Fibroblast of upper back skin (primary cell): ENCODE data around the gene ATP1A2.
"Not testable (repeated sequence)": the region's sequence is repeated elsewhere in the genome, so short reads cannot be mapped to it uniquely, and the experiment has no call there.

Source experiments
- DNase-seq: peaks from one replicate; pipeline ENCODE4 v3.0.0-alpha.2; 2013

Gene ATP1A2

DNA sequence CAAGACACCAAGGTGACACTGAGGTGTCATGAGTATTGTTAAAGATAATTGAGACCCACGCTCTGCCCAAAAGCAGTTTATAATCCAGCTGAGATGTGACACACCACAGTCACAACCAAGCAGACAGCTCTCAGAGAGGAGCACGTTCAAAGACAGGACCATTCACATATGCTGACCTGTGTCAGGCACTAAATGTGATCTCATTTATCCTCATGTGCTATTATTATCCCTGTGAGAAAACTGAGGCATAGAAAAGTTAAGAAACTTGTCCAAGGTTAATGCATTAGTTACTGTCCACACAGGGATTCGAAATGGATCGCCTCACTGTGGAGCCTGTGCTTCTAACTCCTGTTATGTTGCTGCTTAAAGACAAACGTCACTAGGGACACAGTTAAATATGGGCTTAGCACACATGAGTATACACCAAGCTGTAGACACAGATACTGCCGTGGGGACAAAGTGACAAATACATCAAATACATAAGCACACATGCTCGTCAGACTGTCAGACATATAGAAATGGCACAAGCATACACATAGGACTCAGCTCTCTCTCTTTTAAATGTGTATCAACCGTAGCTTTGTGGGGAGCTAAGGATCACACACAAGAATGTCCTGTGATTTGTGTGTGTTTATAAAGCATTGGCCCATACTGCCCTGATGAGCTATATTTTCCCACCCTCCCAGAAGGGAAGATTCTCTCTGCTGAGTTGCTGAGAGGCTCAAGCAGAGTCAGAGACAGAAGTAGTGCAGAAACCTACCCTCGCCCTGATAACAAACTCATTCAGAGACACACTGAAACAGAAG lies 13.6 kb upstream of the ATP1A2 start:
- no peak for DNase-seq

DNA sequence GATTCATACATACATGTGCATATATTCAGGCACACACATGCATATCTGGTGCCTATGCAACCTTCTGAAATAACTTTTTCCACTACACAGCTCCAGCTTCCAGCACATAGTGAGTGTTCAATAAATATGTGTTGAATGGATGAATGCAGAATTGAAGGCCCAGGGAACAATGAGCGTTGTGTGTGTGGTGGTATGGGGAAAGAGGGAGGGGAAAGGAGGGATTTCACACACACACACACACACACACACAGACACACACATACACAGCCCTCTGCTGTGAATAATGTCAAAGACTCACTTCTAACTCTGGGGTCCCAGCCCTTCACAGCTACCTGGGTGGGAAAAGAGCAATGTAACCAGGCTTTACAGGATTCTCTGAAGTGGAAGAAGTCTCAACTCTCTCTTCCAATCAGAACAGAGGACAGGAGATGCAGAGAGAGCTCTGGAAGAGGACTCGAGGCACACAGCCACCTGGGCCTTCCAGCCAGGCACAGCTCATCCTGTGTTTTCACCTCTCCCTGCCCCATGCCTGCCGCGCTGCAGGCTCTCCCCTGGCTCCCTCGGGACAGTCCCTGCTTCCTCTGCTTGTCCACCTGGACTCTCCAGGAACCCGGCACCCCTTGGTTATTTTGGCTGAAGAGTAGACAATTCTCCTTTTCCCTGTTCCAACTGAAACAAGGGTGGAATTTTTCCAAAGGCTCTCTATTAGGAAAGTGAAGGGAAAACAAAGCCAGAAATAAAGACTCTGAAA lies 11.7 kb upstream of the ATP1A2 start:
- no peak for DNase-seq

- DNase-seq, result no peak
Observed at GRCh38 chr1:160104486-160104885, 11.1 kb upstream of the ATP1A2 start.

- no peak for DNase-seq
Observed at GRCh38 chr1:160105155-160105554, 10.4 kb upstream of the ATP1A2 start.

GRCh38 chr1:160107512-160107911 lies 8.0 kb upstream of the ATP1A2 start:
- no peak for DNase-seq

DNA sequence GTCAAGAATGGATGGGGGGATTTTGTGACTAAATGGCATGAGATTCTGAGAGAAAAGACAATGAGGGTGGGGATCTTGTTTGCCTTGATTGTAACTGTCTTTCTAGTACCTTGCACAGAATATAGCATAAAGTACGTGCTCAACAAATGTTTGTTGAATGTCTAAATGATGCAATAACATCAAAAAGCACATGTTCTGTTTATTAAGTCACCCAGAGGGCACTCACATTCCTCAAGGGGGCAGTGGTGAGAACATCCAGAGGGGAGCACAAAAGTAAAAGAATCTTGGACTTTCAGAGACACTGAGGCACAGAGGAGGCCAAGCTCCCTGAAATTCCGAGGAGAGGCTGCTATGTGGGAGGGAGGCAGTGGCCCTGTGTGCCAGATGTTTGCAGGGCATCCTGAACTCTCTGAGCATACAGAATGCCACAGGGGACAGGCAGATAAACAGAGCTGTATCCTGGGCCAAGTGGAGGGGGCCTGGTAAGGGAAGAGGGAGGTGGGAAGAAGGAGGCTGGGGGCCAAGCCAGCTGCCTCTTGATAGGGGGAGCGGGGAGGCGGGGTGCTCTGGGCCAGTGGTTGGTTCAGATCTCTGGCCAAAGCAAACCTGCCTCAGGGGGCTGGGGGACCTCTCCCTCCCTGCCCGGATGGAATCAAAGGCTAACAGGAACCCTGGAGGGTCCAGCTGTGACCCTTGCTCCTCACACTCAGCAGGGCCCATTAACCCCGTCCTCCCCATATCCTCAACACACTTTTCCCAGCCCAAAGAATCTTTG lies 6.5 kb upstream of the ATP1A2 start:
- peak; percentile 52 for DNase-seq

GRCh38 chr1:160109686-160110085 lies 5.9 kb upstream of the ATP1A2 start:
- DNase-seq, result no peak

GRCh38 chr1:160111462-160111861 lies 4.1 kb upstream of the ATP1A2 start:
- not testable (repeated sequence) for DNase-seq

- peak; percentile 46 for DNase-seq
Observed at GRCh38 chr1:160112357-160112756, 3.2 kb upstream of the ATP1A2 start.

DNA sequence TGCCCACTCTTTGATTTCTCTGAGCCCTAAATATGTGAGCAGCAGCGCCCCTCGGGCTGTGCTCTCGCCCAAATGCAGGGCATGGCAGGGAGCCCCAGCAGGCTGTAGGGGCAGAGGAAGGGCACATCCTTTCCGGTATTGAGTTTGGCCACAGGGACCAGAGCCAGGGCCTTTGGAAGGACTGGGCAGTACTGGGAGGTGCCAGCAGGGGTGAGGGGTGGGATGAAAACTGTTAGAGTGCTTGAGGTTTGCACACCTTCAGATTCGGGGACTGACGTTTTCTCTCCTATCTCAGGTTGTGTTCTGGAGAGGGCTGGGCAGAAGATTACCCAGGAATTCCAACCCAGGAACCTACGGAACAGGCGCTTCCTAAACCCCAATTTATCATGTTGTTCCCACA lies 2.2 kb upstream of the ATP1A2 start:
- DNase-seq, result no peak

DNA sequence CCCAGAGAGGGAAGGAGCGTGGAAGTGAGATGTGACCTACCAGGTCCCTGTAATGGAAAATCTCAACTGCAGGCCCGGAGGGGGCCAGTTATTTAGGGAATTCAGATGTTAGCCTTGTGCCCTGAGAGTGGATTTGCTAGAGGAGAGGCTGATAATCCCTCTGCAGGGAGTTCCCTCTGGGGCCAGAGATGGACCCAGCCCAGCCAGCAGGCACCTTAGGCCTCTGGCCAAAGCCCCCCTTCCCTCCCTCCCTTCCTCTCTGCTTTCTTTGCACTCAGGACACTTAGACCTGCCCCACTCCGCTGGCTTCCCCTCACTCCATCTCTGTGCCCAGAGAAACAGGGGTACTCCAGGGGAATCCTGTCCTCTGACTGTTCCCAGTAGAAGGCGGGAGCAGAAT lies 1.5 kb upstream of the ATP1A2 start:
- no peak for DNase-seq

DNA sequence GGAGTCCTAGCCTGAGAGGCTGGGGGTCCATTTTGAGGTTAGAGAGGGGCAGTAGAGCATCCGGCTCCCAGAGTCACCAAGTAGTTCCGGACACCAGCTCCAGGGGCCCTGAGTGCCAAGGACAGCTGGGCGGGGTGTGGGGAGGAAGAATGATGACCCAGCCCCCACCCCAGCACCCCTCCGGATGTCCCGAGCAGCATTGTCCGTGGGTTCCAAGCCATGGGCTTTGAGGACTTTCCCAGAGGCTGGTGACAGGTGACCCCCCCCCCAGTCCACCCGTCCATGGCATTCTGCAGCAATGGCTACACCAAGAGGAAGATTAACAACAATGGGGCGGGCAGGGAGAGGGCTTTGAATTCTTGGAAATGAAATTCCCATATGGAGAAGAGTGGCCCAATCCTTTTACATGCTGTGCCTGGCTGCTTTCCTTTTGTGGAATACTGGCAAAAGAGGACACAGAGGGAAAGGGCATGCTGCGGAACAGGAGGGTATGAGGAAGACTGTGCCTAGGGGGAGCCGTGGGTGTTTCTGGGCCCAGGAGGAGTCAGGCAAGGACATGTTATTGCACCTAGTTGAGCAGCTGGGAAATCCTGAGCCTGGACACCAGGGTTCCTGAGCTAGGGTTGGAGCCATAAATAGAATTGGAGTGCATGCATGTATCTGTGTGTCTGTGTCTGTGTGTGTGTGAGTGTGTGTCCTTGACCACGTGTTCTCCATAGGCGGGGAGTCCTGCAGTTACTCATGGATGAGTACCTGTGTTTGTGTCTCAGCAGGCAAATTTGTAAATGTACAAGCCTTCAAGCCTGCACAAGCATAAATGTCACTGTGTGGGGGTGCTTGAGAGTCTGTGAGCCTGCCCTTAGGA lies 956 bp downstream of the ATP1A2 start:
- peak; percentile 53 for DNase-seq

DNA sequence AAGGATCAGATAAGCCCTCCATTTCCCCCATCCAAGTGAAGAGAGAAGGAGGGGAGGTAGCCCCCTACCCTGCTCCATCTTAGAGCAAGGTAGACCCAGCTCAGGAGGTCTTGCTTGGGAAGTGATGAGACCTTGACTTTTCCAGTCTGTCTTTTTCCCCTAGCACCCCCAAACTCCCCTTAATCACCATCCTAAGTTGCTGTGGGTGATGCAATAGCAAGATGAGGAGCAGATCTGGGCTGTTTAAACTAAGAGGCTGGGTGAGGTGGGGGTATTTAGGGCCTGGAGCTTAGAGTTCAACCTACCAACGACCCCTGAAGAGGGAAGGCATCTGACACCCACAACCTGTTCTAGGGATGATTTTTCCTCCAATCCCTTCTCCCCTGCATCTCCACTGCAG lies 1.7 kb downstream of the ATP1A2 start:
- no peak for DNase-seq

DNA sequence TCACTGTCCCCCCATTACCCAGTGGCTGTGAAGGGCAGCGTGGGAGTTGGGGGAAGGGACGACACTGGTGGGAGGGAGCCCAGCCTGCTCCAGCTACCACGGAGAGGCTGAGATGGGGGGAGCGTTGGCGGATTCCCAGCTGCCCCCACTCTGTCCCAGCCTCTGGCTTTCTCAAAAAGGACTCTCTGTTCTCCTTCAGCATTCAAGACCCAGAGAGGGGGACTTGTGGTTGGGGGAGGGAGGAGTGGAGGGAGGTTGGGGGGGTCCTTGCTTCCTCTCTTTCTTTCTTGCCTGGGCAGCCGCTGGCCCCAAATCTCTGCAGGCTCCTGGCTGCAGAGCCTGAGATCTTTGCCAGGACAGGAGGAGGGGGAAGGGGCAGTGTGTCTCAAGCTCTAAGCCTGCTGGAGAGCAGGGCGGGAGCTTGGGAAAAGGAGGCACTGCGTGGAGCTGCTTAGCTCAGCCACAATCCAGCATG lies 2.2 kb downstream of the ATP1A2 start:
- DNase-seq, result peak; percentile 66

DNA sequence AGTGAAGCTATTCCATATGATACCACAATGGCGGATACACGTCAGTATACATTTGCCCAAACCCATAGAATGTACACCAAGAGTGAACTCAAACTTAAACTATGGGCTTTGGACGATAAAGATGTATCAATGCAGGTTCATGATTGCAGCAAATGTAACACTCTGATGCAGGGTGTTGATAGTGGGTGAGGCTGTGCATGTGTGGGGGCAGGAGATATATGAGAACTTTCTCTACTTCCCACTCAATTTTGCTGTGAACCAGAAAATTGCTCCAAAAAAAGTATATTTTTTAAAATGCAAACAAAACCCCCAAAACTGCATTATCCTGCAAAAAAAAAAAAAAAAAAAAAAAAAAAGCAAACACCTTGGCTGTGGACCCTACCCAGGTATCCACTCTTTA lies 3.4 kb downstream of the ATP1A2 start:
- DNase-seq, result no peak

DNA sequence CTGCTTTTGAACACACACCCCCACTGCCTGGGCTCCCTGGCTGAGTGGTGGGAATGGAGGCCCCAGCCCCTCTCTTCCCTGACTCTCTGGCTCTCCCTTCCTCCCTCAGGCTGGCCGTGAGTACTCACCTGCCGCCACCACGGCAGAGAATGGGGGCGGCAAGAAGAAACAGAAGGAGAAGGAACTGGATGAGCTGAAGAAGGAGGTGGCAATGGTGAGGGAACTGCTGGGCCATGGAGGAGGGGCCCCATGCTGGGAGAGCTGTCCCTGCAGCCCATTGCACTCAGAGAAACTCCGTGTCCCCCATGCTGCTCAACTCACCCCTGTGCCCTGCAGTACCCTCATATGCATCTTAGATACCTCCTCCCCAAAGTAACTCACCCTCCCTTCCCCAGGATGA lies 5.2 kb downstream of the ATP1A2 start:
- no peak for DNase-seq

DNA sequence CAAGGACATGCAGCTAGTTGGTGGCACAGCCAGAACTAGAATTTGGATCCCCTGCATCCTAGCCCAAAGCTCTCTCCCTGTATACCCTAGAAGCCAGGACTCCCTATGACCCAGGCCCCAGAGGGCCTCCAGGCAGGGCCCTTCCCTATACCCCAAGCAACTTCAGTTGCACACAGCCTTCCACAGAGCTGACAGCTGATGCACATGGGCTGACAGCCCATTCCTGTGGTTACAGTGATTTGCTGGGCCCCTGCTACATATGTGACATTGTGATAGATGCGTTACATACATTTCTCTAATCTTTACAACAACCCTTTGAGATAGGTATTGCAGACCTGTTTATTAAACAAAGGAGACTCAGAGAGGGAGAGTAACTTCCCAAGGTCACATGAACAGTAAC lies 5.8 kb downstream of the ATP1A2 start:
- DNase-seq, result no peak

DNA sequence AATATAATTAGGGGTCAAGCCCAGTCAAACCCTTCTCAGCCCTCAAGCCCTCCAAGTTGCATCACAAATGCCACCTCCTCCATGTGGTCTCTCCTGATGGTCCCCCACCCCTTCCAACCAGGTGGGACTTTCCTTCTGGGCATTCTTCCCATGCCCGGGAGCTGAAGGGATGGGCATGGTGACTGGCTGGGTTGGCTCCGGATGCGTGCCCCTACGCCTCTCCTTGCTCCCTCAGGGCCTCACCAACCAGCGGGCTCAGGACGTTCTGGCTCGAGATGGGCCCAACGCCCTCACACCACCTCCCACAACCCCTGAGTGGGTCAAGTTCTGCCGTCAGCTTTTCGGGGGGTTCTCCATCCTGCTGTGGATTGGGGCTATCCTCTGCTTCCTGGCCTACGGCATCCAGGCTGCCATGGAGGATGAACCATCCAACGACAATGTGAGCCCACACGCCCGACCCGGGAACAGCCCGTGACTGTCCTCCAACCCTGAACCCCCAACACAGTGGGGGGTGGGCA lies 7.5 kb downstream of the ATP1A2 start:
- DNase-seq, result no peak

- no peak for DNase-seq
Observed at GRCh38 chr1:160123726-160124125, 8.2 kb downstream of the ATP1A2 start.

DNA sequence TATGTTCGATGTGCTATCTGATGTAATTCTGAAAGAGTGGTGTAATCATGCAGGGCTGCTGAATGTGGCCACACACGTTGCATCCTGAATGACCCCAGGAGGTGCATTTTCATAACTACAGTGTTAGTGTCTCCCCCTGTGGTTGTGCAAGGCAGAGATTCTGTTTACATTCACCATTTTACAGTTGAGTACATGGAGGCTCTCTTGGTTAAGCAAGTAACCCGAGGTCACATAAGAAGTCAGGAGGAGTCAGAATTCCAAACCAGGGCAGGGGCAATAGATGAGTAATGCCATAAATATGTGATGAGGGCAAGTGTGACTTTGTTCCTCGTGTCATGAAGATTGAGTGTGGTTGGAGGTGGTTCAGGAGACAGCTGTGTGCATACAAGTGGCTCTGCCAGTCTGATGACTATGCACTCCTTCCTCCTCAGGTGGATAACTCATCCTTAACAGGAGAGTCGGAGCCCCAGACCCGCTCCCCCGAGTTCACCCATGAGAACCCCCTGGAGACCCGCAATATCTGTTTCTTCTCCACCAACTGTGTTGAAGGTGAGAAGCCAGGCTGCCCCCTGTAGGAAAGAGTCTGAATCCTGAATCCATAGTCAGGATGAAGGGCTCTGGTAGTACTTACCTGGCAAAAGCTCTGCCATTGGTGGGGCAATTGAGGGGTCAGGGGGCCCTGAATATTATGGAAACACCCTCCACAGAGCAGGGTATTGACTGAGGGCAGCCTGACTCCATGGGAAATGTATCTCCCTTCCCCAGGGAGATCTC lies 9.3 kb downstream of the ATP1A2 start:
- peak; percentile 79 for DNase-seq

DNA sequence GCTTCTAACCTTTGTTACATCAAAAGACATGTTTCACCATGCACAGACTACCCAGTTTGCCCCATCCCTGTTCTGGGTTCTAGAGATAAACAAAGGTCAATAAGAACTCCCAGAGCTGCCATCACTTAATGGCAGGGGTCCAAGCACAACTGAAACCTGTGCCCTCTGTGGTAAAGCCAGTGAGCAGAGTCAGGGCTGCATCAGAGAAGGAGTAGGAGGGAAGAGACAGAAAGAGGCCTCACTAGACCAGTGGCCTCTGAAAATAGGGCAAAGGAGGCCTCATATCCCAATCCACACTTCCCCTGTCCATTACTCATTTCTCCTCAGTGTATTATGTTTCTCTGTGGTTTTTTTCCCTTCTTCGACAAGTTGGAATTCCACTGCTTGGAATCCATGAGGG lies 10.2 kb downstream of the ATP1A2 start:
- DNase-seq, result peak; percentile 49
